ENCODE results near the gene RBM8A. TPM values are rescaled to one million over a fixed set of nuclear protein-coding genes. Genes with fewer than 3 reads are reported as not detected.

RBM8A gene
- total and polyA plus RNA-seq, 7 experiments from 2014 or later, result 115 to 182 (median 140) TPM

DNA sequence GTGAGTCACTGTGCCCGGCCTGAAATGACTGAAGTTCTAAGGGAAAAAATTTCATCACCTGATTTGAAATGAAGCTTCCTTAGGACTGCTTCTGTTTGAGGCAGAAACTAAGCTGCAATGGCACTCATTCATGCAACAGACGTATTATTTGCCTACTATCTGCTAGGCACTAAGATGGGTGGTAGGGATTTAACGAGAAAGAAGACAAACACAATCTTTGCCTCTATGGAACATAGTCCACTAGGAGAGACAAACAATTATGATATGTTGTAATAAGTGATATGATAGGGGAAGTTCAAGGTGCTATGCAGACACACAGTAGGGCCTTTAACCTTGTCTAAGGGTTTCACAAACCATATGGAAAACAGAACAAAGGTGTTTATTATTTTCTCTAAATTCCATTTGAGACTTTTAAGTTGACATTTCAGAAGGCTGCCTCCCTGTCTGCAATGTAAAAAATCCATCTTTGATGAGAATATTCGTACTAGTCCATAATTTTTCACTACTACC lies 19.2 kb upstream of the RBM8A start:
- Histone ChIP-seq H3K27me3 (ENCODE audit: control insufficient read depth in 2 of 2, insufficient read depth in 2 of 2, low read length in 2 of 2) (no peaks in the 10 kb centered on the region), H3K4me3 (ENCODE audit: low read length) (no peak overlapping the region), H3K9me3 (ENCODE audit: control insufficient read depth in 2 of 3, low read length in 3 of 3) (no peaks in the 10 kb centered on the region), H3K4me1 (ENCODE audit: control insufficient read depth in 2 of 2, insufficient read depth in 2 of 2, low read length in 2 of 2) (peaks cover 9 to 12% of the 10 kb centered on the region in 2 donors), H3K27ac (ENCODE audit: low read depth, low read length) (no peak overlapping the region), H3K36me3 (ENCODE audit: control insufficient read depth in 2 of 3, insufficient read depth in 3 of 3, low read length in 3 of 3) (peaks cover 3 to 53% (median 12%) of the 10 kb centered on the region in 3 experiments)
- H3K4me3 Mint-ChIP-seq, result no peak overlapping the region
- POLR2A ChIA-PET, result interaction anchor here (1.0 kb wide), 2 partner anchors 9 to 12 kb away, joined by 4 to 5 read pairs; partner anchors contain the start of gene LIX1L
- CTCF ChIA-PET, result no interaction called here
- H3K9me3 Mint-ChIP-seq, result no peaks in the 10 kb centered on the region
- H3K27ac Mint-ChIP-seq, result peak overlapping the region in 3 of 9 donors; percentile 11 to 69 (median 40)
- peaks cover 6 to 31% (median 23%) of the 10 kb centered on the region in 5 donors for H3K36me3 Mint-ChIP-seq
- no peaks in the 10 kb centered on the region for H3K27me3 Mint-ChIP-seq
- DNase-seq (no peak), ATAC-seq (no peak)
- peaks cover 13 to 60% (median 43%) of the 10 kb centered on the region in 7 donors for H3K4me1 Mint-ChIP-seq
- intact Hi-C loops (cut with micrococcal nuclease), result loop anchor here in 1 of 2 donors (1.0 kb wide), 1 partner anchor 11 kb away; no protein-coding TSS in a partner anchor

DNA sequence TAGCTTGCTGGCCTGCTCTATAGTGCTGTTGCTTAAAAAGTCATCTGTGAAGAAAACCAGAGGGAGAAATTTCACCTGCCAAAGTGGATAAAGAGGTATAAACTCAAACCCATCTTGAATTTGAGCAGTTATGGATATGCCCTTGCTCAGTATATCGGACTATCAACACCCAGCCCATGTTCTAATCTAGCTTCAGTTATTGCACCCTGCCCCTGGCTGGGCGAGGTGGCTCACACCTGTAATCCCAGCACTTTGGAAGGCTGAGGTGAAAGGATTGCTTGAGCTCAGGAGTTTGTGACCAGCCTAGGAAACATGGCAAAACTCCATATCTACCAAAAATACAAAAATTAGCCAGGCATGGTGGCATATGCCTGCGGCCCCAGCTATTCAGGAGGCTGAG lies 17.2 kb upstream of the RBM8A start:
- H3K9me3 ChIP-seq (ENCODE audit: control insufficient read depth in 2 of 3, low read length in 3 of 3), result no peaks in the 10 kb centered on the region
- H3K27me3 ChIP-seq (ENCODE audit: control insufficient read depth in 2 of 2, insufficient read depth in 2 of 2, low read length in 2 of 2), result no peaks in the 10 kb centered on the region
- Mint-ChIP-seq H3K36me3 (peaks cover 6 to 32% (median 15%) of the 10 kb centered on the region in 5 donors), H3K27me3 (no peaks in the 10 kb centered on the region), H3K27ac (peak overlapping the region in 3 of 9 donors; percentile 14 to 52 (median 45)), H3K4me3 (no peak overlapping the region), H3K9me3 (no peaks in the 10 kb centered on the region), H3K4me1 (peaks cover 5 to 40% (median 25%) of the 10 kb centered on the region in 7 donors)
- ChIA-PET CTCF (no interaction called here), POLR2A (interaction anchor here (2.3 kb wide), 1 partner anchor 13 kb away, joined by 9 read pairs; the partner anchor contains the start of gene LIX1L)
- peaks cover 0 to 3% of the 10 kb centered on the region in 2 donors for H3K4me1 ChIP-seq (ENCODE audit: control insufficient read depth in 2 of 2, insufficient read depth in 2 of 2, low read length in 2 of 2)
- ATAC-seq (no peak), DNase-seq (no peak)
- no peak overlapping the region for H3K4me3 ChIP-seq (ENCODE audit: low read length)
- H3K36me3 ChIP-seq (ENCODE audit: control insufficient read depth in 2 of 3, insufficient read depth in 3 of 3, low read length in 3 of 3), result peaks cover 3 to 62% (median 12%) of the 10 kb centered on the region in 3 experiments
- H3K27ac ChIP-seq (ENCODE audit: low read depth, low read length), result no peak overlapping the region
- intact Hi-C loops (cut with micrococcal nuclease), result no loop called here

DNA sequence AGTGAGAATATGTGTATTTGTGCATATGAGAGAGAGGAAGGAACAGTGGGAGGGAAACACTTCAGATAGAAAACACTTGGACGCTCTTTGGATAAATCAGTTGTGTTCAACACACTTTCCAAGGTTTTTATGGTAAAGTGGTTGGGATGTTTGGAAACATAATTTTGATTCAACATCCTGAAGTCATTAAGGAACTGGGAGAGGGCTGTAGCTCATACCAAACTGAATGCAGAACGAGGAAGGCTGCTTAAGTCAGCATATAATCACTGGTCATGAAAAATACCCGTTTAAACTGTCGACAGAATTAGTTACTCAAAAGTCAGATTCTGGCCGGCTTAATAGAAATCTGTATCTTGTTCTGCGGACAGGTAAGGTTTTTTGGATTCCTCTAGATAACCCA lies 15.6 kb upstream of the RBM8A start:
- H3K4me3 ChIP-seq (ENCODE audit: low read length), result no peak overlapping the region
- Mint-ChIP-seq H3K9me3 (no peaks in the 10 kb centered on the region), H3K4me3 (no peak overlapping the region), H3K4me1 (peaks cover 0 to 26% (median 13%) of the 10 kb centered on the region in 7 donors), H3K36me3 (peaks cover 6 to 28% (median 15%) of the 10 kb centered on the region in 5 donors), H3K27ac (peak overlapping the region in 2 of 9 donors; percentile 52 to 73), H3K27me3 (no peaks in the 10 kb centered on the region)
- ChIA-PET CTCF (no interaction called here), POLR2A (interaction anchor here (0.6 to 2.3 kb wide), 7 partner anchors 10 to 169 kb away, joined by 3 to 9 read pairs (median 6); partner anchors contain the start of genes LIX1L and RBM8A)
- no peaks in the 10 kb centered on the region for H3K4me1 ChIP-seq (ENCODE audit: control insufficient read depth in 2 of 2, insufficient read depth in 2 of 2, low read length in 2 of 2)
- peaks cover 3 to 61% (median 12%) of the 10 kb centered on the region in 3 experiments for H3K36me3 ChIP-seq (ENCODE audit: control insufficient read depth in 2 of 3, insufficient read depth in 3 of 3, low read length in 3 of 3)
- ATAC-seq (no peak), DNase-seq (no peak)
- H3K27me3 ChIP-seq (ENCODE audit: control insufficient read depth in 2 of 2, insufficient read depth in 2 of 2, low read length in 2 of 2), result no peaks in the 10 kb centered on the region
- no peak overlapping the region for H3K27ac ChIP-seq (ENCODE audit: low read depth, low read length)
- intact Hi-C loops (cut with micrococcal nuclease), result loop anchor here in 1 of 2 donors (2.0 kb wide), 1 partner anchor 14 kb away; no protein-coding TSS in a partner anchor
- no peaks in the 10 kb centered on the region for H3K9me3 ChIP-seq (ENCODE audit: control insufficient read depth in 2 of 3, low read length in 3 of 3)

DNA sequence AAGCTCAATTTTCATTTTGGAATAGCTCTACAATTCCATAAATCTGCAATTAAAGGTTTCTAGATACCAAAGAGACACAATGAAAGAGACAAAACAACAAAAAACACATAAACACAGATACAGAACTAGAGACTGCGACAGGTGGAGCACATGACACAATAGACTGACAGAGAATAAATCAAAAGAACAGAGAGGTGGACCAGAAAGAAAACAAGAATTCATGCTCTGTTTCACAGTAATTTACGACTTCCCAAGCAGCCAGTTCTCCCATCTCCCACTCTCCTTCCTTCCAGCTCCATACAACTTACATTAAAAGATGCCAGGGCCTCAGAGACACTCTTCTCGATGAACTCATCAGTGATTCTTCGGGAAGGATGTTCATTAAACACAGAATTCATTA lies 15.1 kb upstream of the RBM8A start:
- intact Hi-C loops (cut with micrococcal nuclease), result loop anchor here in 1 of 2 donors (2.0 kb wide), 1 partner anchor 14 kb away; no protein-coding TSS in a partner anchor
- peaks cover 0 to 24% (median 13%) of the 10 kb centered on the region in 7 donors for H3K4me1 Mint-ChIP-seq
- peaks cover 3 to 61% (median 11%) of the 10 kb centered on the region in 3 experiments for H3K36me3 ChIP-seq (ENCODE audit: control insufficient read depth in 2 of 3, insufficient read depth in 3 of 3, low read length in 3 of 3)
- no peak overlapping the region for H3K4me3 Mint-ChIP-seq
- DNase-seq (no peak), ATAC-seq (no peak)
- peak overlapping the region in 2 of 9 donors; percentile 41 to 73 for H3K27ac Mint-ChIP-seq
- H3K27ac ChIP-seq (ENCODE audit: low read depth, low read length), result no peak overlapping the region
- H3K9me3 Mint-ChIP-seq, result no peaks in the 10 kb centered on the region
- H3K4me1 ChIP-seq (ENCODE audit: control insufficient read depth in 2 of 2, insufficient read depth in 2 of 2, low read length in 2 of 2), result no peaks in the 10 kb centered on the region
- no peaks in the 10 kb centered on the region for H3K9me3 ChIP-seq (ENCODE audit: control insufficient read depth in 2 of 3, low read length in 3 of 3)
- peaks cover 6 to 28% (median 15%) of the 10 kb centered on the region in 5 donors for H3K36me3 Mint-ChIP-seq
- ChIA-PET POLR2A (interaction anchor here (0.6 to 3.0 kb wide), 7 partner anchors 9 to 169 kb away, joined by 3 to 10 read pairs (median 6); partner anchors contain the start of genes ANKRD34A, LIX1L, POLR3GL and RBM8A), CTCF (interaction anchor here (0.9 kb wide), 1 partner anchor 37 kb away, joined by 3 read pairs; no protein-coding TSS in a partner anchor)
- no peaks in the 10 kb centered on the region for H3K27me3 ChIP-seq (ENCODE audit: control insufficient read depth in 2 of 2, insufficient read depth in 2 of 2, low read length in 2 of 2)
- no peak overlapping the region for H3K4me3 ChIP-seq (ENCODE audit: low read length)
- H3K27me3 Mint-ChIP-seq, result no peaks in the 10 kb centered on the region

DNA sequence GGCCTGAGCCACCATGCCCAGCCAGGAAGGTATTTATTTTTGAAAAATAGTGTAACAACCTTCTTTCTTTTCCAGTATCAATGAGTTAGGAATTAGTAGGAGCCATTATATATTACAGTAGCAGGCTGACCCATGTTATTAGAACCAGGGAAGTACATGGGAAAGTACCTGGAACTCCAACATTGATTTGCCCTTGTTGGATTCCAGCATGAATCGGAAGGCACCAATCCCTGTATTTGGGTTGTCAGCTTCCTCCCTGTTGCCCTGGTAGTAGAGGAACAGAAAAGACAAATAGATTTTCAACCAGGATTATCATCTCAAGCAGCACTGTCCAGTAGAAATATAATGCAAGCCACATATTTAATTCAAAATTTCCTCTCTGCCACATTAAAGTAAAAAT lies 10.2 kb upstream of the RBM8A start:
- H3K9me3 Mint-ChIP-seq, result no peaks in the 10 kb centered on the region
- no peak overlapping the region for H3K4me3 ChIP-seq (ENCODE audit: low read length)
- H3K27ac ChIP-seq (ENCODE audit: low read depth, low read length), result no peak overlapping the region
- H3K27ac Mint-ChIP-seq, result peak overlapping the region in 3 of 9 donors; percentile 6 to 62 (median 56)
- peaks cover 14 to 20% (median 18%) of the 10 kb centered on the region in 7 donors for H3K4me1 Mint-ChIP-seq
- ChIA-PET POLR2A (interaction anchor here (0.6 to 2.1 kb wide), 3 partner anchors 10 to 30 kb away, joined by 3 to 14 read pairs (median 4); partner anchors contain the start of genes LIX1L and RBM8A), CTCF (no interaction called here)
- H3K4me3 Mint-ChIP-seq, result no peak overlapping the region
- no peaks in the 10 kb centered on the region for H3K27me3 ChIP-seq (ENCODE audit: control insufficient read depth in 2 of 2, insufficient read depth in 2 of 2, low read length in 2 of 2)
- H3K4me1 ChIP-seq (ENCODE audit: control insufficient read depth in 2 of 2, insufficient read depth in 2 of 2, low read length in 2 of 2), result peaks cover 0 to 8% of the 10 kb centered on the region in 2 donors
- no peaks in the 10 kb centered on the region for H3K27me3 Mint-ChIP-seq
- intact Hi-C loops (cut with micrococcal nuclease), result no loop called here
- peaks cover 6 to 49% (median 9%) of the 10 kb centered on the region in 3 experiments for H3K36me3 ChIP-seq (ENCODE audit: control insufficient read depth in 2 of 3, insufficient read depth in 3 of 3, low read length in 3 of 3)
- no peaks in the 10 kb centered on the region for H3K9me3 ChIP-seq (ENCODE audit: control insufficient read depth in 2 of 3, low read length in 3 of 3)
- peaks cover 5 to 38% (median 12%) of the 10 kb centered on the region in 5 donors for H3K36me3 Mint-ChIP-seq
- DNase-seq (no peak), ATAC-seq (no peak)

DNA sequence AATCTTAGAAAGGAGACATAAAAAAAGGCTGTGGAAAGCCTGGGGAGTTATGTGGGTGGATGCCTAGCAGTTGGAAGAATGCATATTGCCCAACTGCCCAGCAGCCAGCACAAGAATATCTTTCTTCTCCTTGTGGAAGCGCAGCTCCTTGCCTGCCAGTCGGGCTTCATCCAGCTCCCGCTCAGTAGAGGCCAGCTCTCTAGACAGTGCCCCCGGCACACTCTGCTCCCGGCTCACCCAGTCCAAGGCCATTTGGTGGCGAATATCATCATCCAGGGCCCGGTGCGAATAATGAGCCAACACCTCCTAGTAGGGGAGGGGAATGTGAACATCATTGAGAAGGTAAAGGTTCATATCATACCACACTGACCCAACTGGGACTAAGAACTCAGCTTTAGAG lies 9.0 kb upstream of the RBM8A start:
- H3K36me3 ChIP-seq (ENCODE audit: control insufficient read depth in 2 of 3, insufficient read depth in 3 of 3, low read length in 3 of 3), result peaks cover 5 to 37% (median 9%) of the 10 kb centered on the region in 3 experiments
- Mint-ChIP-seq H3K9me3 (no peaks in the 10 kb centered on the region), H3K27me3 (no peaks in the 10 kb centered on the region), H3K4me1 (peaks cover 14 to 27% (median 24%) of the 10 kb centered on the region in 7 donors), H3K36me3 (peaks cover 0 to 31% (median 13%) of the 10 kb centered on the region in 5 donors), H3K4me3 (no peak overlapping the region), H3K27ac (peak overlapping the region in 5 of 9 donors; percentile 2 to 62 (median 54))
- ChIA-PET CTCF (no interaction called here), POLR2A (interaction anchor here (1.5 to 4.3 kb wide), 3 partner anchors 8 to 28 kb away, joined by 5 to 26 read pairs (median 14); partner anchors contain the start of genes ANKRD34A, LIX1L, POLR3GL and RBM8A)
- H3K27ac ChIP-seq (ENCODE audit: low read depth, low read length), result no peak overlapping the region
- no peaks in the 10 kb centered on the region for H3K27me3 ChIP-seq (ENCODE audit: control insufficient read depth in 2 of 2, insufficient read depth in 2 of 2, low read length in 2 of 2)
- H3K4me1 ChIP-seq (ENCODE audit: control insufficient read depth in 2 of 2, insufficient read depth in 2 of 2, low read length in 2 of 2), result peaks cover 6 to 16% of the 10 kb centered on the region in 2 donors
- ATAC-seq (no peak), DNase-seq (no peak)
- H3K9me3 ChIP-seq (ENCODE audit: control insufficient read depth in 2 of 3, low read length in 3 of 3), result no peaks in the 10 kb centered on the region
- H3K4me3 ChIP-seq (ENCODE audit: low read length), result no peak overlapping the region
- intact Hi-C loops (cut with micrococcal nuclease), result no loop called here

All from naive thymus-derived CD4-positive, alpha-beta T cell (primary cell).